HepG2 (cell line): Measurements from ENCODE around the gene PHKG2. TPM values are rescaled to one million over a fixed set of nuclear protein-coding genes. Genes with fewer than 3 reads are reported as not detected.

Source experiments
- BCL3 ChIP-seq: sonication (generic); formaldehyde crosslinking; IDR thresholded peaks from 2 replicates; pipeline ENCODE4 v1.5.1; 2020; ENCODE audit warnings: mild to moderate bottlenecking, missing genetic modification reagents, moderate library complexity
- DNMT3B ChIP-seq: conservative IDR thresholded peaks from 2 replicates; pipeline ENCODE4 v1.6.1; 2016; ENCODE audit warnings: missing biosample characterization, control low read depth
- HES4 ChIP-seq: sonication (generic); formaldehyde crosslinking; IDR thresholded peaks from 2 replicates; pipeline ENCODE4 v1.9.0; 2021; ENCODE audit warnings: mild to moderate bottlenecking, missing genetic modification reagents, borderline replicate concordance
- HNRNPH1 ChIP-seq: fragments of 200-400 bp; formaldehyde crosslinking; optimal IDR thresholded peaks from 2 replicates; pipeline ENCODE3; 2017; ENCODE audit warnings: mild to moderate bottlenecking, low read depth, low read length
- JDP2 ChIP-seq: sonication (generic); formaldehyde crosslinking; IDR thresholded peaks from 2 replicates; pipeline ENCODE4 v1.8.1; 2022; ENCODE audit warnings: missing genetic modification reagents, borderline replicate concordance
- JUN ChIP-seq: sonication (generic); formaldehyde crosslinking; IDR thresholded peaks from 2 replicates; pipeline ENCODE4 v1.4.0; 2020; ENCODE audit warnings: mild to moderate bottlenecking, missing genetic modification reagents
- MEIS2 ChIP-seq: sonication (generic); formaldehyde crosslinking; IDR thresholded peaks from 2 replicates; pipeline ENCODE4 v1.9.0; 2021; ENCODE audit warnings: mild to moderate bottlenecking, missing genetic modification reagents
- MLLT10 ChIP-seq: sonication (generic); formaldehyde crosslinking; IDR thresholded peaks from 2 replicates; pipeline ENCODE4 v1.4.0; 2020; ENCODE audit warnings: missing genetic modification reagents
- MTF2 ChIP-seq: sonication (generic); formaldehyde crosslinking; IDR thresholded peaks from 2 replicates; pipeline ENCODE4 v1.5.0; 2020; ENCODE audit warnings: missing genetic modification reagents, borderline replicate concordance
- NFE2 ChIP-seq: sonication (generic); formaldehyde crosslinking; IDR thresholded peaks from 2 replicates; pipeline ENCODE4 v1.4.0; 2020; ENCODE audit warnings: missing genetic modification reagents
- NFE2L2 ChIP-seq: fragments of 150-350 bp; IDR thresholded peaks from 2 replicates; pipeline ENCODE4 v1.6.1; 2014; ENCODE audit warnings: low read length
- POGZ ChIP-seq: sonication (generic); formaldehyde crosslinking; IDR thresholded peaks from 2 replicates; pipeline ENCODE4 v1.4.0; 2020; ENCODE audit warnings: mild to moderate bottlenecking, missing genetic modification reagents
- SMARCC2 ChIP-seq: fragments of 450-650 bp; IDR thresholded peaks from 2 replicates; pipeline ENCODE4 v1.6.1; 2017; ENCODE audit warnings: antibody characterized with exemption, mild to moderate bottlenecking
- SRY ChIP-seq: sonication (generic); formaldehyde crosslinking; IDR thresholded peaks from 2 replicates; pipeline ENCODE4 v1.8.0; 2022; ENCODE audit warnings: mild to moderate bottlenecking, missing genetic modification reagents
- TEAD2 ChIP-seq: sonication (generic); formaldehyde crosslinking; IDR thresholded peaks from 2 replicates; pipeline ENCODE4 v1.9.0; 2021; ENCODE audit warnings: missing genetic modification reagents
- TGIF2 ChIP-seq: IDR thresholded peaks from 2 replicates; pipeline ENCODE4 v1.6.1; 2016; ENCODE audit warnings: control low read depth, missing compliant biosample characterization
- YY1 ChIP-seq: IDR thresholded peaks from 2 replicates; pipeline ENCODE4 v1.6.1; 2011; ENCODE audit warnings: low read length, low read depth, moderate library complexity, mild to moderate bottlenecking; ENCODE audit not compliant: insufficient read depth, insufficient replicate concordance
- ZKSCAN1 ChIP-seq: fragments of 150-350 bp; IDR thresholded peaks from 2 replicates; pipeline ENCODE4 v1.6.1; 2014; ENCODE audit warnings: low read length
- ZMYM4 ChIP-seq: sonication (generic); formaldehyde crosslinking; IDR thresholded peaks from 2 replicates; pipeline ENCODE4 v1.8.1; 2023; ENCODE audit warnings: mild to moderate bottlenecking, missing genetic modification reagents
- ZNF10 ChIP-seq: sonication (generic); formaldehyde crosslinking; IDR thresholded peaks from 2 replicates; pipeline ENCODE4 v1.4.0; 2020; ENCODE audit warnings: mild to moderate bottlenecking, low read depth, missing genetic modification reagents, borderline replicate concordance
- ZNF12 ChIP-seq: sonication (generic); formaldehyde crosslinking; IDR thresholded peaks from 2 replicates; pipeline ENCODE4 v1.5.0; 2020; ENCODE audit warnings: missing genetic modification reagents
- ZNF432 ChIP-seq: sonication (generic); formaldehyde crosslinking; IDR thresholded peaks from 2 replicates; pipeline ENCODE4 v1.5.0; 2020; ENCODE audit warnings: missing genetic modification reagents, mild to moderate bottlenecking, borderline replicate concordance
- ZNF501 ChIP-seq: sonication (generic); formaldehyde crosslinking; IDR thresholded peaks from 2 replicates; pipeline ENCODE4 v1.5.1; 2020; ENCODE audit warnings: mild to moderate bottlenecking, moderate library complexity, missing genetic modification reagents
- ZNF549 ChIP-seq: sonication (generic); formaldehyde crosslinking; IDR thresholded peaks from 2 replicates; pipeline ENCODE4 v1.5.0; 2020; ENCODE audit warnings: missing genetic modification reagents
- ZNF704 ChIP-seq: sonication (generic); formaldehyde crosslinking; IDR thresholded peaks from 2 replicates; pipeline ENCODE4 v1.8.1; 2023; ENCODE audit warnings: mild to moderate bottlenecking, inconsistent platforms, moderate library complexity, missing genetic modification reagents, borderline replicate concordance
- ZNF713 ChIP-seq: sonication (generic); formaldehyde crosslinking; IDR thresholded peaks from 2 replicates; pipeline ENCODE4 v1.4.0; 2020; ENCODE audit warnings: mild to moderate bottlenecking, missing genetic modification reagents
- polyA plus RNA-seq, 8 experiments: library from polyadenylated mRNA; depleted of rRNA in 3 of 8; stranded (reverse) in 7 of 8; unstranded in 1 of 8; fragments of >200 nt; fragmentation: Illumina TruSeq in 4 of 8; extraction: Trizol in 4 of 8; gene quantifications; 2 replicates each; pipeline versions ENCODE4 v1.2.1 to v1.2.3, GENCODE V29; 2011 to 2016; ENCODE audit warnings: low read depth in 4 of 8, missing spikeins in 1 of 8, mixed read lengths in 1 of 8; ENCODE audit not compliant: insufficient read depth in 1 of 8
- total RNA-seq, 5 experiments: library from RNA; depleted of rRNA; stranded (reverse); fragments of >200 nt; fragmentation: Illumina TruSeq; extraction: Trizol; gene quantifications; 2 replicates each; pipeline ENCODE4 v1.2.3, GENCODE V29; 2016; ENCODE audit warnings: low read depth in 1 of 5
- TF ChIP-seq, protein P1 (sequence below): sonication (generic); formaldehyde crosslinking; IDR thresholded peaks from 2 replicates; pipeline ENCODE4 v1.5.0; 2020; ENCODE audit warnings: missing genetic modification reagents
- TF ChIP-seq, protein P2 (sequence below): IDR thresholded peaks from 2 replicates; pipeline ENCODE4 v1.6.1; 2016; ENCODE audit warnings: missing compliant biosample characterization, missing genetic modification reagents, borderline replicate concordance

Gene PHKG2
- total and polyA plus RNA-seq, 2 of the 13 experiments (the other 11 are each of a cell fraction or from before 2014, with no cell fraction given), result 37.4 to 42.1 TPM

GRCh38 chr16:30797670-30798309, 49.6 kb downstream of the PHKG2 start (continued):
- TF ChIP-seq, protein P1, sequence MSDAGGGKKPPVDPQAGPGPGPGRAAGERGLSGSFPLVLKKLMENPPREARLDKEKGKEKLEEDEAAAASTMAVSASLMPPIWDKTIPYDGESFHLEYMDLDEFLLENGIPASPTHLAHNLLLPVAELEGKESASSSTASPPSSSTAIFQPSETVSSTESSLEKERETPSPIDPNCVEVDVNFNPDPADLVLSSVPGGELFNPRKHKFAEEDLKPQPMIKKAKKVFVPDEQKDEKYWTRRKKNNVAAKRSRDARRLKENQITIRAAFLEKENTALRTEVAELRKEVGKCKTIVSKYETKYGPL (CRISPR knock-in tag), result no peak
- TF ChIP-seq ZMYM4 (CRISPR knock-in tag) (no peak), ZNF10 (CRISPR knock-in tag) (no peak), ZNF704 (CRISPR knock-in tag) (no peak), JUN (CRISPR knock-in tag) (no peak), HES4 (no peak), POGZ (CRISPR knock-in tag) (no peak), TEAD2 (CRISPR knock-in tag) (no peak), MEIS2 (no peak), JDP2 (CRISPR knock-in tag) (no peak), BCL3 (CRISPR knock-in tag) (0 out of 2 replicates have a peak, but pooled peaks have one; percentile 35), SRY (CRISPR knock-in tag) (no peak), ZNF713 (CRISPR knock-in tag) (no peak), SMARCC2 (no peak), DNMT3B (CRISPR knock-in tag) (no peak), ZNF549 (CRISPR knock-in tag) (no peak), ZNF432 (no peak), MTF2 (CRISPR knock-in tag) (no peak), YY1 (no peak), ZNF12 (CRISPR knock-in tag) (no peak), HNRNPH1 (no peak), NFE2 (CRISPR knock-in tag) (no peak), MLLT10 (no peak), NFE2L2 (peak; percentile 64), ZKSCAN1 (no peak), ZNF501 (no peak), TGIF2 (CRISPR knock-in tag) (no peak)
- TF ChIP-seq, protein P2, sequence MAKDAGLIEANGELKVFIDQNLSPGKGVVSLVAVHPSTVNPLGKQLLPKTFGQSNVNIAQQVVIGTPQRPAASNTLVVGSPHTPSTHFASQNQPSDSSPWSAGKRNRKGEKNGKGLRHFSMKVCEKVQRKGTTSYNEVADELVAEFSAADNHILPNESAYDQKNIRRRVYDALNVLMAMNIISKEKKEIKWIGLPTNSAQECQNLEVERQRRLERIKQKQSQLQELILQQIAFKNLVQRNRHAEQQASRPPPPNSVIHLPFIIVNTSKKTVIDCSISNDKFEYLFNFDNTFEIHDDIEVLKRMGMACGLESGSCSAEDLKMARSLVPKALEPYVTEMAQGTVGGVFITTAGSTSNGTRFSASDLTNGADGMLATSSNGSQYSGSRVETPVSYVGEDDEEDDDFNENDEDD (CRISPR knock-in tag), result no peak
